A549 (cell line): ENCODE results near the gene CAMTA1.

Experiments used
- BHLHE40 ChIP-seq: IDR thresholded peaks from 2 replicates; pipeline ENCODE4 v1.6.1; 2012; ENCODE audit warnings: low read depth, low read length, inconsistent platforms
- EHMT2 ChIP-seq: fragments of 200-600 bp; sonication (generic); IDR thresholded peaks from 2 replicates; pipeline ENCODE4 v1.6.1; 2016; ENCODE audit warnings: antibody characterized with exemption, low read depth, mild to moderate bottlenecking, moderate library complexity
- ESRRA ChIP-seq: fragments of 150-350 bp; IDR thresholded peaks from 2 replicates; pipeline ENCODE4 v1.6.1; 2014; ENCODE audit warnings: mild to moderate bottlenecking, low read length, borderline replicate concordance
- MYC ChIP-seq: IDR thresholded peaks from 2 replicates; pipeline ENCODE4 v1.6.1; 2012; ENCODE audit warnings: mild to moderate bottlenecking, inconsistent platforms, low read length, improper control_type of control experiment, borderline replicate concordance
- POLR2A ChIP-seq: IDR thresholded peaks from 2 replicates; pipeline ENCODE4 v1.6.1; 2012; ENCODE audit warnings: mild to moderate bottlenecking, low read length
- RAD21 ChIP-seq, 2 experiments: fragments of >200 bp in 1 of 2; sonication (Bioruptor Twin) in 1 of 2; formaldehyde crosslinking in 1 of 2; IDR thresholded peaks in 1 of 2; conservative IDR thresholded peaks in 1 of 2; 2 replicates in 1 of 2; 3 replicates in 1 of 2; pipeline ENCODE4 v1.6.1; 2012 to 2018; ENCODE audit warnings: inconsistent platforms in 1 of 2
- RNF2 ChIP-seq: fragments of 200-600 bp; sonication (generic); IDR thresholded peaks from 2 replicates; pipeline ENCODE4 v1.6.1; 2016; ENCODE audit warnings: low read depth, mild to moderate bottlenecking, antibody characterized with exemption, moderate library complexity, borderline replicate concordance
- TFCP2L1 ChIP-seq: fragments of 250-450 bp; sonication (Bioruptor Pico); IDR thresholded peaks from 2 replicates; pipeline ENCODE4 v1.5.0; 2021; ENCODE audit warnings: mild to moderate bottlenecking
- TF ChIP-seq, protein P1 (sequence below): fragments of 200-600 bp; sonication (generic); IDR thresholded peaks from 2 replicates; pipeline ENCODE4 v1.6.1; 2016; ENCODE audit warnings: antibody characterized with exemption, mild to moderate bottlenecking, moderate library complexity
- TF ChIP-seq, protein P2 (sequence below): fragments of >200 bp; sonication (Bioruptor Twin); formaldehyde crosslinking; IDR thresholded peaks from 3 replicates; pipeline ENCODE4 v1.5.1; 2016
- TF ChIP-seq, protein P3 (sequence below): fragments of 250-450 bp; sonication (Bioruptor Pico); IDR thresholded peaks from 2 replicates; pipeline ENCODE4 v1.5.0; 2021; ENCODE audit warnings: mild to moderate bottlenecking, moderate library complexity, borderline replicate concordance
- TF ChIP-seq, protein P4 (sequence below): fragments of 450-650 bp; IDR thresholded peaks from 2 replicates; pipeline ENCODE4 v1.6.1; 2014; ENCODE audit warnings: antibody characterized with exemption
- TF ChIP-seq, protein P5 (sequence below): fragments of 250-450 bp; sonication (Bioruptor Pico); IDR thresholded peaks from 2 replicates; pipeline ENCODE4 v1.5.0; 2020; ENCODE audit warnings: low read depth, mild to moderate bottlenecking, moderate library complexity

DNA sequence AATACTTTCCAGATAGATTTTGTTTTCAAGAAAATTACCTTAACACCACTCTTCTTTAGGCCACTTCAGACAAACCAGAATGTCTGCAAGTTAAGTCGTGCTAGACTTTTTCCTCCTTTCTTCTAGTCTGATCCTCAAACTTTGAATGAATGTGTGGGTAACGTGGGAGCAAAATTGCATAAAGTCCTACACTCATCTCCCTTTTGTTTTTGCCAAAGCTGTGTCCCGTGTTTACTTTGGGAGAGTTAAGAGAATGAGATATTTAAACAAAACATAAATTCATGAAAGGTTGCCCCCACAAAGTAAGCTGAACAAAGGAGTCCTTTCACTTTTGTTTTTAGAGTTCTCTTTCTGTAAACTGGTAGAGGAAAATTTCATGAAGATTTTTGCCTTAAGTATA lies 969.0 kb downstream of the CAMTA1 start:
- TF ChIP-seq, protein P1, sequence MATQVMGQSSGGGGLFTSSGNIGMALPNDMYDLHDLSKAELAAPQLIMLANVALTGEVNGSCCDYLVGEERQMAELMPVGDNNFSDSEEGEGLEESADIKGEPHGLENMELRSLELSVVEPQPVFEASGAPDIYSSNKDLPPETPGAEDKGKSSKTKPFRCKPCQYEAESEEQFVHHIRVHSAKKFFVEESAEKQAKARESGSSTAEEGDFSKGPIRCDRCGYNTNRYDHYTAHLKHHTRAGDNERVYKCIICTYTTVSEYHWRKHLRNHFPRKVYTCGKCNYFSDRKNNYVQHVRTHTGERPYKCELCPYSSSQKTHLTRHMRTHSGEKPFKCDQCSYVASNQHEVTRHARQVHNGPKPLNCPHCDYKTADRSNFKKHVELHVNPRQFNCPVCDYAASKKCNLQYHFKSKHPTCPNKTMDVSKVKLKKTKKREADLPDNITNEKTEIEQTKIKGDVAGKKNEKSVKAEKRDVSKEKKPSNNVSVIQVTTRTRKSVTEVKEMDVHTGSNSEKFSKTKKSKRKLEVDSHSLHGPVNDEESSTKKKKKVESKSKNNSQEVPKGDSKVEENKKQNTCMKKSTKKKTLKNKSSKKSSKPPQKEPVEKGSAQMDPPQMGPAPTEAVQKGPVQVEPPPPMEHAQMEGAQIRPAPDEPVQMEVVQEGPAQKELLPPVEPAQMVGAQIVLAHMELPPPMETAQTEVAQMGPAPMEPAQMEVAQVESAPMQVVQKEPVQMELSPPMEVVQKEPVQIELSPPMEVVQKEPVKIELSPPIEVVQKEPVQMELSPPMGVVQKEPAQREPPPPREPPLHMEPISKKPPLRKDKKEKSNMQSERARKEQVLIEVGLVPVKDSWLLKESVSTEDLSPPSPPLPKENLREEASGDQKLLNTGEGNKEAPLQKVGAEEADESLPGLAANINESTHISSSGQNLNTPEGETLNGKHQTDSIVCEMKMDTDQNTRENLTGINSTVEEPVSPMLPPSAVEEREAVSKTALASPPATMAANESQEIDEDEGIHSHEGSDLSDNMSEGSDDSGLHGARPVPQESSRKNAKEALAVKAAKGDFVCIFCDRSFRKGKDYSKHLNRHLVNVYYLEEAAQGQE: no peak
- TF ChIP-seq MYC: no peak
- TF ChIP-seq, protein P2, sequence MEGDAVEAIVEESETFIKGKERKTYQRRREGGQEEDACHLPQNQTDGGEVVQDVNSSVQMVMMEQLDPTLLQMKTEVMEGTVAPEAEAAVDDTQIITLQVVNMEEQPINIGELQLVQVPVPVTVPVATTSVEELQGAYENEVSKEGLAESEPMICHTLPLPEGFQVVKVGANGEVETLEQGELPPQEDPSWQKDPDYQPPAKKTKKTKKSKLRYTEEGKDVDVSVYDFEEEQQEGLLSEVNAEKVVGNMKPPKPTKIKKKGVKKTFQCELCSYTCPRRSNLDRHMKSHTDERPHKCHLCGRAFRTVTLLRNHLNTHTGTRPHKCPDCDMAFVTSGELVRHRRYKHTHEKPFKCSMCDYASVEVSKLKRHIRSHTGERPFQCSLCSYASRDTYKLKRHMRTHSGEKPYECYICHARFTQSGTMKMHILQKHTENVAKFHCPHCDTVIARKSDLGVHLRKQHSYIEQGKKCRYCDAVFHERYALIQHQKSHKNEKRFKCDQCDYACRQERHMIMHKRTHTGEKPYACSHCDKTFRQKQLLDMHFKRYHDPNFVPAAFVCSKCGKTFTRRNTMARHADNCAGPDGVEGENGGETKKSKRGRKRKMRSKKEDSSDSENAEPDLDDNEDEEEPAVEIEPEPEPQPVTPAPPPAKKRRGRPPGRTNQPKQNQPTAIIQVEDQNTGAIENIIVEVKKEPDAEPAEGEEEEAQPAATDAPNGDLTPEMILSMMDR: no peak
- TF ChIP-seq, protein P3, sequence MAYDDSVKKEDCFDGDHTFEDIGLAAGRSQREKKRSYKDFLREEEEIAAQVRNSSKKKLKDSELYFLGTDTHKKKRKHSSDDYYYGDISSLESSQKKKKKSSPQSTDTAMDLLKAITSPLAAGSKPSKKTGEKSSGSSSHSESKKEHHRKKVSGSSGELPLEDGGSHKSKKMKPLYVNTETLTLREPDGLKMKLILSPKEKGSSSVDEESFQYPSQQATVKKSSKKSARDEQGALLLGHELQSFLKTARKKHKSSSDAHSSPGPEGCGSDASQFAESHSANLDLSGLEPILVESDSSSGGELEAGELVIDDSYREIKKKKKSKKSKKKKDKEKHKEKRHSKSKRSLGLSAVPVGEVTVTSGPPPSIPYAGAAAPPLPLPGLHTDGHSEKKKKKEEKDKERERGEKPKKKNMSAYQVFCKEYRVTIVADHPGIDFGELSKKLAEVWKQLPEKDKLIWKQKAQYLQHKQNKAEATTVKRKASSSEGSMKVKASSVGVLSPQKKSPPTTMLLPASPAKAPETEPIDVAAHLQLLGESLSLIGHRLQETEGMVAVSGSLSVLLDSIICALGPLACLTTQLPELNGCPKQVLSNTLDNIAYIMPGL (CRISPR knock-in tag): no peak
- TF ChIP-seq RAD21 (conservative IDR thresholded peaks at IDR 0.05 in 1 of 2, IDR thresholded peaks at IDR 0.05 in 1 of 2): no peak
- TF ChIP-seq RNF2: no peak
- TF ChIP-seq TFCP2L1 (CRISPR knock-in tag): no peak
- TF ChIP-seq, protein P4, sequence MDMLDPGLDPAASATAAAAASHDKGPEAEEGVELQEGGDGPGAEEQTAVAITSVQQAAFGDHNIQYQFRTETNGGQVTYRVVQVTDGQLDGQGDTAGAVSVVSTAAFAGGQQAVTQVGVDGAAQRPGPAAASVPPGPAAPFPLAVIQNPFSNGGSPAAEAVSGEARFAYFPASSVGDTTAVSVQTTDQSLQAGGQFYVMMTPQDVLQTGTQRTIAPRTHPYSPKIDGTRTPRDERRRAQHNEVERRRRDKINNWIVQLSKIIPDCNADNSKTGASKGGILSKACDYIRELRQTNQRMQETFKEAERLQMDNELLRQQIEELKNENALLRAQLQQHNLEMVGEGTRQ: no peak
- TF ChIP-seq ESRRA: no peak
- no peak for TF ChIP-seq EHMT2
- no peak for TF ChIP-seq POLR2A
- TF ChIP-seq, protein P5, sequence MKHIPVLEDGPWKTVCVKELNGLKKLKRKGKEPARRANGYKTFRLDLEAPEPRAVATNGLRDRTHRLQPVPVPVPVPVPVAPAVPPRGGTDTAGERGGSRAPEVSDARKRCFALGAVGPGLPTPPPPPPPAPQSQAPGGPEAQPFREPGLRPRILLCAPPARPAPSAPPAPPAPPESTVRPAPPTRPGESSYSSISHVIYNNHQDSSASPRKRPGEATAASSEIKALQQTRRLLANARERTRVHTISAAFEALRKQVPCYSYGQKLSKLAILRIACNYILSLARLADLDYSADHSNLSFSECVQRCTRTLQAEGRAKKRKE (CRISPR knock-in tag): no peak
- no peak for TF ChIP-seq BHLHE40
